Mesenchymal stem cell (in vitro differentiated cells and primary cell): ENCODE data around the gene MORF4L1.
"Not testable (repeated sequence)": the region's sequence is repeated elsewhere in the genome, so short reads cannot be mapped to it uniquely, and the experiment has no call there.

ENCODE experiments used
- DNase-seq: peaks from one replicate; pipeline ENCODE4 v3.0.0-alpha.2; 2013
- H2AFZ ChIP-seq: one replicate; pipeline ENCODE4 v1.6.1; 2013; ENCODE audit warnings: low read depth, mild to moderate bottlenecking, control low read depth, inconsistent platforms, low read length, moderate library complexity
- H2AK5ac ChIP-seq: 2 replicates; pipeline ENCODE4 v1.6.1; 2013; ENCODE audit warnings: low read length, moderate library complexity, mild to moderate bottlenecking, inconsistent platforms; ENCODE audit not compliant: severe bottlenecking
- H2BK120ac ChIP-seq: one replicate; pipeline ENCODE4 v1.6.1; 2013; ENCODE audit warnings: low read depth, mild to moderate bottlenecking, inconsistent platforms, low read length, moderate library complexity
- H2BK12ac ChIP-seq, 2 experiments: one replicate each; pipeline ENCODE4 v1.6.1; 2013; ENCODE audit warnings: inconsistent platforms in 2 of 2, low read length in 2 of 2, mild to moderate bottlenecking in 2 of 2, moderate library complexity in 2 of 2, control low read depth in 1 of 2
- H2BK15ac ChIP-seq: one replicate; pipeline ENCODE4 v1.6.1; 2013; ENCODE audit warnings: mild to moderate bottlenecking, low read depth, inconsistent platforms; ENCODE audit not compliant: poor library complexity, severe bottlenecking
- H2BK5ac ChIP-seq: 2 replicates; pipeline ENCODE4 v1.6.1; 2013; ENCODE audit warnings: low read depth, mild to moderate bottlenecking, low read length, control low read depth, inconsistent platforms; ENCODE audit not compliant: poor library complexity, severe bottlenecking
- H3K14ac ChIP-seq, 2 experiments: one replicate each; pipeline ENCODE4 v1.6.1; 2013; ENCODE audit warnings: inconsistent platforms in 2 of 2, low read length in 2 of 2, control low read depth in 1 of 2, mild to moderate bottlenecking in 1 of 2, moderate library complexity in 1 of 2
- H3K18ac ChIP-seq, 2 experiments: one replicate each; pipeline ENCODE4 v1.6.1; 2013; ENCODE audit warnings: inconsistent platforms in 2 of 2, low read length in 2 of 2, control low read depth in 1 of 2, low read depth in 1 of 2, mild to moderate bottlenecking in 1 of 2
- H3K23ac ChIP-seq, 2 experiments: one replicate each; pipeline ENCODE4 v1.6.1; 2013; ENCODE audit warnings: inconsistent platforms in 2 of 2, low read length in 2 of 2, mild to moderate bottlenecking in 2 of 2, moderate library complexity in 2 of 2, control low read depth in 1 of 2
- H3K27ac ChIP-seq: 2 replicates; pipeline ENCODE4 v1.5.1; 2013; ENCODE audit warnings: mild to moderate bottlenecking, moderate library complexity, low read length, control low read depth, inconsistent platforms; ENCODE audit not compliant: poor library complexity, severe bottlenecking
- H3K27me3 ChIP-seq, 2 experiments: 2 replicates each; pipeline versions ENCODE4 v1.6.1 to v1.7.0; 2013; ENCODE audit warnings: low read length in 2 of 2, mild to moderate bottlenecking in 2 of 2, moderate library complexity in 2 of 2, control low read depth in 1 of 2, inconsistent platforms in 1 of 2; ENCODE audit not compliant: control insufficient read depth in 1 of 2, insufficient read depth in 1 of 2
- H3K36me3 ChIP-seq, 2 experiments: 2 replicates each; pipeline versions ENCODE4 v1.6.1 to v1.7.0; 2013; ENCODE audit warnings: low read length in 2 of 2, control low read depth in 1 of 2, inconsistent platforms in 1 of 2, low read depth in 1 of 2, mild to moderate bottlenecking in 1 of 2; ENCODE audit not compliant: insufficient read depth in 2 of 2, control insufficient read depth in 1 of 2
- H3K4ac ChIP-seq, 2 experiments: one replicate each; pipeline ENCODE4 v1.6.1; 2013; ENCODE audit warnings: inconsistent platforms in 2 of 2, low read length in 2 of 2, mild to moderate bottlenecking in 2 of 2, moderate library complexity in 2 of 2, control low read depth in 1 of 2, low read depth in 1 of 2
- H3K4me1 ChIP-seq: 2 replicates; pipeline ENCODE4 v1.6.1; 2013; ENCODE audit warnings: low read depth, low read length, control low read depth; ENCODE audit not compliant: control insufficient read depth, insufficient read depth
- H3K4me2 ChIP-seq: 2 replicates; pipeline ENCODE4 v1.6.1; 2013; ENCODE audit warnings: low read length, mild to moderate bottlenecking, inconsistent platforms; ENCODE audit not compliant: poor library complexity, severe bottlenecking
- H3K4me3 ChIP-seq, 2 experiments: 2 replicates each; pipeline versions ENCODE4 v1.5.1 to v1.7.0; 2013; ENCODE audit warnings: low read length in 2 of 2, mild to moderate bottlenecking in 2 of 2, control low read depth in 1 of 2, low read depth in 1 of 2; ENCODE audit not compliant: insufficient read depth in 1 of 2
- H3K79me1 ChIP-seq: replicated peaks from 2 replicates; pipeline ENCODE4 v1.6.1; 2013; ENCODE audit warnings: mild to moderate bottlenecking, control low read depth, low read length, inconsistent platforms; ENCODE audit not compliant: poor library complexity, severe bottlenecking
- H3K9ac ChIP-seq: 2 replicates; pipeline ENCODE4 v1.7.0; 2013; ENCODE audit warnings: mild to moderate bottlenecking, low read length, moderate library complexity
- H3K9me3 ChIP-seq: 2 replicates; pipeline ENCODE4 v1.7.0; 2013; ENCODE audit warnings: mild to moderate bottlenecking, low read length; ENCODE audit not compliant: control insufficient read depth
- H4K8ac ChIP-seq: one replicate; pipeline ENCODE4 v1.6.1; 2013; ENCODE audit warnings: inconsistent platforms, mild to moderate bottlenecking, low read length, moderate library complexity
- H4K91ac ChIP-seq: one replicate; pipeline ENCODE4 v1.6.1; 2013; ENCODE audit warnings: mild to moderate bottlenecking, low read length, inconsistent platforms
- WGBS: methylation state at CpG from one replicate; pipeline ENCODE4 v1.1.7; 2013; ENCODE audit warnings: mixed read lengths; 5-methylcytosine and 5-hydroxymethylcytosine counted together

The MORF4L1 gene

GRCh38 chr15:78866803-78867202 lies 5.9 kb upstream of the MORF4L1 start:
- Histone ChIP-seq H4K91ac (no peak overlapping the region), H2BK5ac (no peak overlapping the region), H3K9me3 (no peaks in the 10 kb centered on the region), H3K9ac (no peak overlapping the region), H3K36me3 (no peaks in the 10 kb centered on the region), H3K27ac (no peak overlapping the region), H2BK12ac (no peak overlapping the region), H3K27me3 (no peaks in the 10 kb centered on the region), H4K8ac (no peak overlapping the region), H3K18ac (no peak overlapping the region), H3K4ac (no peak overlapping the region), H2BK15ac (no peak overlapping the region), H3K79me1 (no peaks in the 10 kb centered on the region), H3K14ac (no peak overlapping the region), H2AFZ (no peak overlapping the region), H2BK120ac (no peak overlapping the region), H3K4me1 (no peaks in the 10 kb centered on the region), H3K23ac (no peak overlapping the region), H2AK5ac (no peak overlapping the region), H3K4me2 (no peak overlapping the region), H3K4me3 (no peak overlapping the region)
- no peak for DNase-seq
- WGBS = 89% methylated on average over 3 of the region's 4 CpGs

- H3K9ac ChIP-seq = no peak overlapping the region
- H2AFZ ChIP-seq = no peak overlapping the region
- H3K4me2 ChIP-seq = no peak overlapping the region
- no peaks in the 10 kb centered on the region for H3K27me3 ChIP-seq
- no peak for DNase-seq
- H2AK5ac ChIP-seq = no peak overlapping the region
- H3K4me1 ChIP-seq = peaks cover 2% of the 10 kb centered on the region
- no peak overlapping the region for H3K23ac ChIP-seq
- H3K4me3 ChIP-seq = no peak overlapping the region
- no peak overlapping the region for H2BK12ac ChIP-seq
- no peak overlapping the region for H2BK15ac ChIP-seq
- no peaks in the 10 kb centered on the region for H3K9me3 ChIP-seq
- H4K91ac ChIP-seq = no peak overlapping the region
- peaks cover 2% of the 10 kb centered on the region for H3K79me1 ChIP-seq
- no peak overlapping the region for H4K8ac ChIP-seq
- no peak overlapping the region for H2BK5ac ChIP-seq
- H3K27ac ChIP-seq = no peak overlapping the region
- H3K14ac ChIP-seq = no peak overlapping the region
- H3K36me3 ChIP-seq = no peaks in the 10 kb centered on the region
- 96% methylated on average over 3 of the region's 3 CpGs for WGBS
- no peak overlapping the region for H3K18ac ChIP-seq
- no peak overlapping the region for H3K4ac ChIP-seq
- H2BK120ac ChIP-seq = no peak overlapping the region
These were observed 4.3 kb upstream of the MORF4L1 start for GRCh38 chr15:78868366-78868765.

- H3K27me3 ChIP-seq, H3K4me1 ChIP-seq, H4K8ac ChIP-seq, H3K23ac ChIP-seq, H4K91ac ChIP-seq, H2BK12ac ChIP-seq, H2BK15ac ChIP-seq, H3K36me3 ChIP-seq, H2AFZ ChIP-seq, H2BK120ac ChIP-seq, H3K9me3 ChIP-seq, DNase-seq, H2BK5ac ChIP-seq, H3K14ac ChIP-seq, H3K4me2 ChIP-seq, H3K4ac ChIP-seq, H3K27ac ChIP-seq, H3K18ac ChIP-seq, H3K79me1 ChIP-seq, H2AK5ac ChIP-seq: not testable (repeated sequence)
- H3K9ac ChIP-seq = peak overlapping the region; percentile 89
- WGBS = 92% methylated on average over 24 of the region's 24 CpGs
- peak overlapping the region in 1 of 2 experiments; percentile 75 for H3K4me3 ChIP-seq
These were observed 1.1 kb upstream of the MORF4L1 start for GRCh38 chr15:78871483-78872127.

- Histone ChIP-seq H3K27ac (peak overlapping the region; percentile 94), H2BK15ac (peak overlapping the region; percentile 100), H2BK5ac (peak overlapping the region; percentile 36), H2AFZ (no peak overlapping the region), H3K9me3 (no peaks in the 10 kb centered on the region), H2BK120ac (peak overlapping the region; percentile 99), H3K36me3 (no peaks in the 10 kb centered on the region), H4K8ac (peak overlapping the region; percentile 100), H3K23ac (peak overlapping the region; percentile 37 to 100), H3K18ac (peak overlapping the region; percentile 85 to 100), H3K4me3 (peak overlapping the region; percentile 81 to 98), H2AK5ac (peak overlapping the region; percentile 99), H3K79me1 (peaks cover 2% of the 10 kb centered on the region), H3K4ac (peak overlapping the region; percentile 99 to 100), H3K14ac (peak overlapping the region; percentile 92 to 95), H3K4me2 (peak overlapping the region; percentile 14), H4K91ac (peak overlapping the region; percentile 100), H3K27me3 (no peaks in the 10 kb centered on the region), H2BK12ac (no peak overlapping the region), H3K4me1 (peaks cover 7% of the 10 kb centered on the region), H3K9ac (peak overlapping the region; percentile 100)
- peak; percentile 95 for DNase-seq
- WGBS = under 1% methylated on average over 72 of the region's 75 CpGs
These were observed 492 bp downstream of the MORF4L1 start for GRCh38 chr15:78872972-78873792.
